SKM-1 treated with dmso at 0.1 percent for 144 hours (cell line): ENCODE data around the gene TMEM52.

ENCODE experiments used
- DNase-seq: peaks from one replicate; lab custom pipeline; 2025; ENCODE audit not compliant: unreplicated experiment; lab: John Stamatoyannopoulos, UW

TMEM52 gene

DNA sequence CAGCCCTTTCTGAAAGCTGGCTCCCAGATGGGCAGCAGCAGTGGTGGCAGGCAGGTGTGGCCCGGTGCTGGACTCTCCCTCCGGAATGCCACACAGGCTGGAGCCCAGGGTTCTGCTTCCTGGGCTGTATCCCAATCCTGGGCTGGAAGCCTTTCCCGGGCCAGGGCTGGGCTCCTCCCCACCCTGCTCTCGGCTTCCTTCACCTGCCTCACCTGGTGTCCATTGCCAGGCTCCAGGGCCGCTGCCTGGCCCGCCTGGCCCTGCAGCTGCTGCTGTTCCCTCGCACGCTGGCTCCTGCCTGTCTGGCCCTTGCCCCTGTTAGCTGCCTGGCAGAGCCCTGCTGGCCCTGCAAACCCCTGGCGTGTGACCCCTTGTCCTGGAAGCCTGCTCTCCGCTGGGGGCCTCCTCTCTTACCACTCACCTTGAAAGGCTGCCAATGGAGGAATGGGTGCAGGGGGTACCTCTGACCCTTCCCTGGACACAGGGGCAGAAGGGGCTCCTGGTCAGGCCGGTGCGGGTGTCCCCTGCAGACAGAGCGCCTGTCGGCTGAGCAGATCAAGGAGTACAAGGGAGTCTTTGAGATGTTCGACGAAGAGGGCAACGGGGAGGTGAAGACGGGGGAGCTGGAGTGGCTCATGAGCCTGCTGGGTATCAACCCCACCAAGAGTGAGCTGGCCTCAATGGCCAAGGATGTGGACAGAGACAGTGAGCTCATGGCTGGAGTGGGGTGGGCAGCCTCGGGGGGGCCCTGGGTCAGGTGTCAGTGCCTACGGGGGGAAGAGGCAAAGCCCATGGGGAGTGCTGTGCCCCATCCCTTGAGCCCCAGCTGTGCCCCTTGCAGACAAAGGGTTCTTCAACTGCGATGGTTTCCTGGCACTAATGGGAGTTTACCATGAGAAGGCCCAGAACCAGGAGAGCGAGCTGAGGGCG, 2.9 kb downstream of the TMEM52 start:
- DNase-seq, result no peak

DNA sequence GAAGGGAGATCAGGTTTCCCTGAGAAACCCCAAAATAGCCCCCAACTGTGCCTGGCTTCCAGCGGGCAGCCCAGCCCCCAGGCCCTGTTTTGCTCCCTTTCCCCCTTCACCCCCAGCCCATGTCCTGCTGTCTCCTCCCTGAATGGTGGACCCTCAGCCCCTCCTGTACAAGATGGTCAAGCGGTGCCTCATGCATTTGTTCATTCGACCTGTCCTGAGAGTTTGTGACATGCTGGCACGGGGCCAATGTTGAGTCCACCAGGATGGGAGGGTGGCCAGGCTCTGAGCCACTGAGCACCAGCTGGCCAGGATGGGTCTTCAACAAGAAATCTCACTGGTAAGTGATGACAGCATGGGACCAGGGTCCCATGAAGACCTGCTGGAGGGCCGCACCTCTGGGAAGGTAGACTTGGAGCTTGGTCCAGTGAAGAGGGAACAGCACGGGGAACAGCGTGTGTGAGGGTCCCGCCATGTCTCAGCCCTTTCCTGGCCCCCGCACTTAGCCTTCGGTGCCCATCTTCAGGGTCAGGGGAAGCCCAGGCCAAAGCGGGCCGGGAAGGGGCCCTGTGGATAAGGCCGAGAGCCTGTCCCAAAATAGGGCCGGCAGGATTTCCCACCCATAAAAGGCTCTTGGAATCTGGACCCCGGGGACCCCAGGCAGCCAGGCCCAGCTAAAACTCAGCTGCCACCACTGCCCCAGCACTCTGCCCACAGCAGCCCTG, 3.9 kb downstream of the TMEM52 start, which contains the start of gene CALML6:
CALML6 (plus strand) TSS at position 290 of the 722 bp plus-strand sequence; CDS start at position 311, 21 bp downstream.
- DNase-seq, result no peak

DNA sequence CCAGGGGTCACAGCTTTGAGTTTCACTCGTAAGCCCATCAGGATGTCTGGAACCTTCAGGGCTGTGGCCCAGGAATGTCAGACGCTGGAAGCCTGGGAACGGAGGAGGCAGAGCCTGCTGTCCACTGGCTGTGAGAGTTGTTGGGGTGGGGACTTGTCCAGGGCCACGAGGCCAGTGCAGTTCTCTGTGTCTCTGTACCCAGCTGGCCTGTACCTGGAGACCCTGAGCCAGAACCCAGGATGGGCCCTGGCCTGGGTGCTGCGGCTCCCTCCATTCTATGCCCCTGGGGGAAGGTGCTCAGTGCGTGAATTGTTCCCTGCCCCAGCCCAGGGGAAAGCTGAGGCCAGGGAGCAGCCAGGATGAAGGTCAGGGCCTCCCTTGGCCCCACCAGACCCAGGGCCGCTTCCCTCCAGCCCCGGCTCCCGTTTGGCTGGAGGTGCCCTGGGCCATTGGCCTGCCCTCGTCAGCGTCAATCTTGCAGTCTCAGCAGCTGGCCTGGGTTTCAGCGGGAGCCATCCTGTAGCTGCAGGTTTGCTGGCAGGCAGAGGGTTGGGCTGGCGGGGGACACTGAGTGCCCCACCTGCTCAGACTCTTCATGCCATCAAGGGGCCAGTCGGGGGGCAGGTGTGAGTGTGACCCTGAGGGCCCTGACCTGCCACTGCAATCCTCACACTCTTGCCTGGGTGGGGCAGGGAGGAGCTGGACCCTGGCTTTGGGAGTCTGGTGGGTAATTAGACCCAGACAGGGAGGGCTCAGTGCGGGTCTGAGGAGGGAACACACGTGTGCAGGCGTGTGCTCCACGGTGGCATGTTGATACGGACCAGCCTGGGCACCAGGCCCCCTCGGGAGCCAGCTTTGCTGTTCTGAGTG, 4.7 kb downstream of the TMEM52 start:
- DNase-seq, result no peak

DNA sequence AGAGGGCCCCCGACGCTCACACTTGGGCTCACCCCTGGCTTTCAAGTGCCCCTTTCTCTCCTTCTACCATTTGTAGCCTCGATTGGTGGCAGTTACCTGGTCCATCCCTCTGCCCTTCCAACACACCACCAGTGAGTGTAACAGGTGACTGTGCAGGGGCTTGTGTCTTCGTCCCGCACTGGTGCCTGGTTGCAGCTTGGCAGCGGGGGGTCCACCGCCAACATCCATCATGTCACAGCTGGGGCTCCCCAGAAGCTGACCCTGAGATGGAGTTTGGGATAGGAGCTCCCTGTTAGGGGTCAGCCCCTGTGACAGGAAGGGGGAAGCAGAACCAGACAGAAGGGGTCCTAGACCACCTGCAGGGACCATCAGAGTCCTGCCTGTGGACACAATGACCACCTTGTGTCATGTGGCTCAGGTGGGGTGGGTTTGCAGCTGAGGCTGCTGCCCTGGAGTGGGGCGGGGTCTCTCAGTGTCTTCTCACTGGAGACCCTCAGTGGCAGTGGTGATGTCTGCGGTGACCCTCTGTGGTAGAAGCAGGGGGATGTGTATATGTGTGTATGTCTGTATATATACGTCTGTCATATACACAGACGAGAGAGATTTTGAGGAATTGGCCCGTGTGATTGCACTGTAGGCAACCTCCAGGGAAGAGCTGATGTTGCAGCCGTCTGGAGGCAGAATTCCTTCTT, 7.6 kb downstream of the TMEM52 start:
- DNase-seq, result no peak

DNA sequence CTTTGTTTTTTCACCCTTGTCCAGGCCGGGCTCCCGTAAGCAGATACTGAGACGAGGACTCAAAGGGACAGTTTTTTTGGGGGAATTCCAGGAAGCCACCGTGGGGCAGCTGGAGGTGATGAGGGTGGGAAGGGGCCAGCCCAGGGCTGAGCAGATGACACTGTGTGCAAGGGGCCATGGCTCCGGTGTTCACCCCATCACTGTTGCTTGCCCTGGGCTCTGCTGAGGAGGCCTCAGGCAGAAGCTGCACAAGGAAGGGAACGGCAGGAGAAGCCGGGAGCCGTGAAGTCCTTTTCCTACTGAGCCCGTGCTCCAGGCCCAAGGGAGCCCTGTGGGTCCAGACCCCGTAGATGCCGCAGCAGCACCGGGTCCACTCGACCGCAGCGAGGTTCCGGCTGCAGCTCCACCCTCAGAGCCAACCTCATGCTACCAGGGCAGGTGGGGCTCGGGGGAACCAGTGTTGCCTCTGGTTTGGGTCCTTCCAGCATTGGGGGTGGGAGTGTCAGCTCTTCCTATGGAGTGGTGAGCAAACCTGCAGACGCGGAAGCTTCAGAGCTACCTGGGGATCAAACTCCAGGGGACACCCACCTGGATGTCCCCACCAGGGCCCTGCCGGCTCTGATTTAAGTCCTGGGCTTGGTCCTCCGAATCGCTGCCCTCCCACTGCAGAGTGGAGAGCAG, 8.3 kb downstream of the TMEM52 start:
- no peak for DNase-seq

DNA sequence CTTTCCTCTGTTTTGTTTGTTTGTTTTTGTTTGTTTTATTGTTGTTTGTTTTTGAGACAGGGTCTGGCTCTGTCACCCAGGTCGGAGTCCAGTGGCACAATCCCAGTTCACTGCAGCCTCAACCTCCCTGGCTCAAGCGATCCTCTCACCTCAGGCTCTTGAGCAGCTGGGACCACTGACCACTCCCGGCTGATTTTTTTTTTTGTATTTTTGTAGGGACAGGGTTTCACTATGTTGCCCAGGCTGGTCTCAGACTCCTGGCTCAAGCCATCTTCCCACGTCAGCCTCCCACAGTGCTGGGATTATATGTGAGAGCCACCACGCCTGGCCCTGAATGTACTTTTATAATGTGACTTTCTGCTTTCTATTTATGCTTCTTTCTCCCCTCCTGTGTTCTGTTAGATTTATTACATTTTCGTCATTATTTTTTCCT, 9.0 kb downstream of the TMEM52 start:
- DNase-seq, result no peak

DNA sequence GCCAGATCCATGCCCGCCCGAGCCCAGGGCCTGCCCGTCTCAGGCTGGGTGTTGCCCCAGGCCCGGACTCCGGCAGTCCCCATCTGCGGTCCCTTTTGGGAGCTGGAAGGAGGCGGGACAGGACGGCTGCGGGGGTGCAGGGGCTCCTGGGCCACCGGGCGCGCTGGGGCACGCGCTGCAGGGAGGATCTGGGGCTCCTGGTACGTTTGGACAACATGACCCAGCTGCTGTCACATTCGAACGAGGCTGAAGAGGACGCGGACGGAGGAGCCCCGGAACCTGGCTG, 10.6 kb downstream of the TMEM52 start:
- no peak for DNase-seq

DNA sequence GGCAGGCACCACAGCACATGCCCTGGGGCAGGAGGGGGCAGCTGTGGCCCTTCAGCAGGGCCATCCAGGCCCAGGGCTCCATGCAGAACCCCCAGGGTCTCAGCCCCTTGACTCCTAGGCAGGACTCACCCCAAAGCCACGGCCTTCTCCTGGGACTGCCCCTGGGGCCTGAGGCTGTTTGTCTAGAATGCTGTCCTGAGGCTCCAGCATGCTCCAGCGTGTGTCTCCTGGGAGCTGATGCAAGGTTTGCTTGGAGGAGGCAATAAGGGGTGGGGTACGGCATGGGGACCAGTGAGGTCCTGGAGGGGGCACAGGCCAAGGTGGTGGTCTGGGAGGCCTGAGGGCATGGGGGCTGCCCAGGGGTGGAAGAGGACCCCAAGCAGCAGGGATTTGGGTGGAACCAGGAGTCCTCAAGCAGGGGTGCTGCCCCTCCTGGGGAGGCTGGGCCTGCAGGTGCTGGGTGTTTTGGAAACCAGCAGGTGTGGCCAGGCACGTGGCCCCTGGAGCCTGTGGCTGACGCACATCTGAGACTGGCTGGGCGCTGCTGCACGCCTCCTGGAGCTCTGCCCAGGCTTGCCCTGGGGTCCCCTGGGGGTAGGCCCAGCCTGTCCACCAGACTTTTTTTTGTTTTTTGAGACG, 11.9 kb downstream of the TMEM52 start:
- no peak for DNase-seq

DNA sequence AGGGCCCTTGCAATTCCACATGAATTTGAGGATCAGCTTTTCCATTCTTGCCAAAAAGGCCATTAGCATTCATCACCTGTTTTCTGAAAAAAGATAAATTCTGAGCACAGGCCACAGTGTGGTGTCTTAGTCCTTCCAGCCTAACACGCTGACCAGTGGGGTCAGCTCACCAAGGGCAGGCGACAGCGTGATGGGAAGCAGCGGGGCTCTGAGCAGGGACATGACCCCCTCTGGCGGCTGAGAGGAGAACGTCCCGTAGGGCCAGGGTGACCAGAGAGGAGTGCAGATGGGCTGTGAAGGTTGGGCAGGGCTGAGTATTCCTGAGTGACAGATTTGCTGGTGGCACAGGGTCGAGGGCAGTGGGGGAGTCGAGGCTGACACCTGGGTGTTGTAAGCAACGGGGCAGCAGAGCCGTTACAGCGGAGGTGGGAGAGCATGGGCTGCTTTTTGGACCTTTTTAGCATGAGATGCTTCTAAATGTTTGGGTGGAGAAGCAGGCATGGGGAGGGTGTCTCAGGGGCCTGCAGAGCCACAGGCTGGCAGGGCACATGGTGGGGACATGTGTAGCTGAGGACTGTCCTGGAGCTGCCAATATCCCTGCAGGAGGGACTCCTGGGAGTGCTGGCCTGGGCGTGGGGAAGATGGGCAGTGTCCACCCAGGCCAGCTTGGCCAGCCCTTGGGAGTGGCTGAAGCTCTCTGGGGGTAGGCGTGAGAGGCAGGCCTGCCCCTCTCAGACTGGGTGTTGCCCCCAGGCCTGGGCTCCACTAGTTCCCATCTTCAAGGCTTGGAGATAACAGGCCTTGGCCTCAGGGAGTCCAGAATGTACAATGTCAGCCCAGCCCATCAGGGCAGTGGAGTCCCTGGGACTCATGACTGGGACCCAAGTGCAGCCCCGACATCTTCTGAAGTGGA, 12.6 kb downstream of the TMEM52 start:
- peak; percentile 70 for DNase-seq

DNA sequence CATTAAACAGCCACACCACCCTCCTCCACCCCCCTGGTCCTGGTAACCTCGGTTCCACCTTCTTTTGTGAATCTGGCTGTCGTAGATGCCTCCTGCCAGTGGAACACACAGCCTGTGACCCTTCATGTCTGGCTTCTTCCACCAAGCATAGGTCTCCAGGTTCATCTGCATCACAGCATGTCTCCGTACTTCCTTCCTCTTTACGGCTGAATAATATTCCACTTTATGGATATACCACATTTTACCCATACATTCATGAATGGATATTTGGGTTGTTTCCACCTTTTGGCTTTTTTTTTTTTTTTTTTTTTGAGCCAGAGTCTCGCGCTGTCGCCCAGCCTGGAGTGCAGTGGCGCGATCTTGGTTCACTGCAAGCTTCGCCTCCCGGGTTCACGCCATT, 15.9 kb downstream of the TMEM52 start:
- no peak for DNase-seq

DNA sequence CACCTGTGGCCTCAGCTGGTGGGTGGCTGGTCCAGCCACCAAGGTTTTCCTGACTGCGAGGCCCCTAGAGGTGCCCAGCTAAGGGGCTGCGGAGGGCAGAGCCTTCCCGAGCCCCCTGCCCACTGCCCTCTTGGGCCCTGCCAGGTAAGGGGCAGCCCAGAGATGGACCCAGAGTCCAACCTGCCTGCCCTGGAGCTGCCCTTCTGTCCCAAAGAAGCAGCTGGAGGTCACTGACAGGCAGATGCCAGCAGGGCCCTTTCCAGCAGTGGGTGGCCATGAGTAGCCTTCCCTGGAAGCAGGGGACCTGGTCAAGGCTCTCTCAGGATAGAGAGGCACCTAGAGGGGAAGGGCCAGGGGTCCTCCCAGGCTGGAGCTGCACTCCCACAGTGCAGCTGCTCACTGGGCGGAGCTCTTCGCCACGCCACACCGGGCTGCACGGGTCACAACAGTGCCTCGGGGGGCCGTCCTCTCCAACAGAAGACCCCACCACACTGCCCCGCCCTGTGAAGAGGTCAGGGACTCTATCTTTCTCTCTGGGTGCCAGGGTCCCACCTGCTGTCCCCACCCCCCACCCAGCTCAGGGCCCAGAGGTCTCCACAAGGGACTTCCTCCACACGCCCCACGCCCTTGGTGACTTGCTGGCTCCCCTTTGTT, 17.3 kb downstream of the TMEM52 start:
- no peak for DNase-seq

DNA sequence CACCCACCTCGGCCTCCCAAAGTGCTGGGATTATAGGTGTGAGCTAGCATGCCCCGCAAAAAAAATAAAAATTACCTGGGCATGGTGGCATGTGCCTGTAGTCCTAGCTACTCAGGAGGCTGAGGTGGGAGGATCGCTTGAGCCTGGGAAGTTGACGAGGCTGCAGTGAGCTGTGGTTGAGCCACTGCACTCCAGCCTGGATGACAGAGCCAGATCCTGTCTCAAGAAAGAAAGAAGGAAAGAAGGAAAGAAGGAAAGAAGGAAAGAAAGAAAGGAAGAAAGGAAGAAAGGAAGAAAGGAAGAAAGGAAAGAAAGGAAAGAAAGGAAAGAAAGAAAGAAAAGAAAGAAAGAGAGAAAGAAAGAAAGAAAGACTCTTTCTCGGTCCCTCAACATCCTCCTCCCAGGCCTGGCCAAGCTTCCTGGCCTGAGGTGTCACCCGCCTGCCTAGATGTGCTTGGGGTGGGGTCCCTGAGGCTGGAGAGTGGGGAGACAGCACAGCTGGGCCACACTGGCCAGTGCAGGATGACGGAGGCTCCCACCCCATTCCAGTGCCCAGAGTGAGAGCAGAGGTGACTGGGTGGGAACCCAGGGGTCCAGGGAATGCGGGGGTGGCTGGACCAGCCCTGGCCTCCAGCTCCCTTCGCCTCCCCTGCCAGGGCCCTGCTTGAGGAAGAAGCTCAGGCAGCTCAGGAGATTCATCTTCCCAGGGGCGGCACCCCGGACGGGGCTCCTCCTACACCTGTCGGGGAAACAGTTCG, 18.0 kb downstream of the TMEM52 start:
- DNase-seq, result no peak

DNA sequence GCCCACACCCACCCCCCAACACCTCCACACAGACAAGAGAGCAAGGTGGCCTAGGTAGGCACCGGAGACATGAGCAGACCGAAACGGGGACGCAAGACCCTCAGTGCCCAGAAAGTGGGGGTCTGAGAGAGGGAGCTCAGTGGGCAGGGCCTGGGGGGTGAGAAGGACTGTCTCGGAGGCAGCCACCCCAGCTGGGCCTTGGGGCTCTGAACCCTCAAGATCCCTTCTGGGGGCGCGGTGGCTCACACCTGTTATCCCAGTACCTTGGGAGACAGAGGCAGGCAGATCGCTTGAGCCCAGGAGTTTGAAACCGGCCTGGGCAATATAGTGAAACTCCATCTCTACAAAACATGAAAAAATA, 19.1 kb downstream of the TMEM52 start:
- DNase-seq, result no peak

DNA sequence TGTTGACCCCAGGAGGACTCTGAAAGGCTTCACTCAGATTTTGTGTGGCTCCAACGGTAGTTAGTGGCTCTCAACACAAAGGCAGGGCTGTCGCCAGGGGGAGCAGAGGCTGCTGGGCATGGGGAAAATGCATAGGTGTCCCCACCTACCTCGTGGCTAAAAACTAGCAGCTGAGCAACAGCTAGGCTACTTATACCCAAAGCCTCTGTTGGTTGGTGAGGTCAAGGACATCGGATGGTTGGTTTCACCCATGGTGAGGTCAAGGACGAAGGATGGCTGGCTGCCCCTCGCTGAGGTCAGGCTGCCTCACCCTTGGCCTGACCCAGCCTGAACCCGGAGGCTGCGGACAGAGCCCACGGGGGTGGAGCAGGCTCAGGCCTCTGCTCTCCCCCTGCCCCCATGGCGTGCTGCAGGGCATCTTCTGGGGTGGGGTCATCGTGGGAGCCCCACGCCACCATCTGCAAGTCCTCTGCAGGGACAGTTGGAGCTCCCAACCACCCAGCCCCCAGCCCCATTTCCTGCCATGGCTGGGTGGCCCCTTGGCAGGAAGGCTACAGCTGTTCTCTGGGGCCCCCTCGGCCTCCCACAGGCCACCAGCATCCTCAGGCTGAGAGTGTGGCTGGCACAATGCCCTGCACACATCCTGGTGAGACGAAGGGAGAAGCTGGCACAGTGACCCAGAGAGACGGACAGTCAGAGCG, 19.7 kb downstream of the TMEM52 start:
- DNase-seq, result no peak

DNA sequence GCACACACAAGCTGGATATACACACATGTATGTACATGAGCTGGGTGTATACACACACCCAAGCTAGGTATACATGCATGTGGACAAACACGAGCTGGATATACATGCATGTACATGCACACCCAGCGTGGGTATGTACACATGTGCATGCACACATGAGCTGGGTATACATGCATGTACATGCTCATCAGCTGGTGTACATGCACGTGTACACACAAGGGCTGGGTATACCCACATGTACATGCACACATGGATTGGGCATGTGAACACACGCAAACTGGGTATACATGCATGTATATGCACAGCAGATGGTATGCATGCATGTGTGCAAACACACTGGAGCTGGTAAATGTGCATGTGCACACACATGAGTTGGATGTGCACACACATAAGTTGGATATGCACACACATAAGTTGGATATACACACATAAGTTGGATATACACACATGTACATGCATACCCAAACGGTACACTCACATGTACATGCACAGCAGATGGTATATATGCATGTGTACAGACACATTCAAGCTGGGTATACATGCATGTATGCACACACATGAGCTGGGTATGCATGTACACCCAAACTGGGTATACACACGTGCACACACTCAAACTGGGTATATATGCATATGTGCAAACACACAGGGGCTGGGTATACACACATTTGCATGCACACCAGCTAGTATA, 20.7 kb downstream of the TMEM52 start:
- no peak for DNase-seq
